Measurements from ENCODE around the gene DENND1C.

DENND1C gene

DNA sequence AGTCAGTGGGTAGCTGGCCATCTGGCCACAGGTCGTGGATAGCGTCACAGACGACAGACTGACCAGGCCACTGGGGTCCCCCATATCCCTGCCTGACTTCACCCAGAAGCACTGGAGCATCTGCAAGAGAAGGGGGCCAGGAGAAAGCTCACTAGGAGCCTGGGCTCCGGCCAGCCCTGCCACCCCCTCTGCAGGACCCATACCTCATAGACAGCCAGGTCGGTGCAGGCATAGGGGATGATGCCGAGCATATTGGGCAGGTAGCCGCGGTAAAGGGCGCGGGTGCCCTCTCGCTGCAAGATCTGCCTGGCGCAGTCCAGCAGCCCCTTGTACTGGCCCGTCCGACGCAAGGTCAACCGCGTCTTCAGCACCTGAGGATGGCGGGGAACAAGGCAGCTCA, 54.5 kb downstream of the DENND1C start:
- H3K4me3 ChIP-seq = no peak overlapping the region
- peaks cover 5 to 13% (median 11%) of the 10 kb centered on the region in 11 experiments for H3K36me3 ChIP-seq
- H4K20me1 ChIP-seq = peaks cover 19 to 21% (median 20%) of the 10 kb centered on the region in 11 experiments
- no peak overlapping the region for H3K9ac ChIP-seq
- no peaks in the 10 kb centered on the region for H3K27me3 ChIP-seq
- H3K9me3 ChIP-seq (replicated peaks in 1 of 11) = peaks cover 0 to 9% (median 0%) of the 10 kb centered on the region in 11 experiments; a peak in 9 of 22 replicates
- TF ChIP-seq Cebpa-rat (IDR thresholded peaks at IDR 0.05) = no peak
- H3K27ac ChIP-seq = no peak overlapping the region
- peaks cover 19 to 27% (median 21%) of the 10 kb centered on the region in 10 experiments for H3K4me1 ChIP-seq
- no peak overlapping the region for H3K4me2 ChIP-seq

GRCh38 chr19:6425732-6426620, 55.6 kb downstream of the DENND1C start:
- Histone ChIP-seq H3K9ac (peak overlapping the region; percentile 35 to 65 (median 59); a peak in 20 of 22 replicates), H3K4me1 (peaks cover 22 to 37% (median 26%) of the 10 kb centered on the region in 10 experiments), H3K4me2 (peak overlapping the region; percentile 19 to 79 (median 54); a peak in 20 of 22 replicates), H3K4me3 (peak overlapping the region in 6 of 10 experiments; percentile 5 to 50 (median 26); a peak in 7 of 20 replicates), H4K20me1 (peaks cover 30 to 33% (median 32%) of the 10 kb centered on the region in 11 experiments), H3K27ac (peak overlapping the region; percentile 69 to 84 (median 77)), H3K9me3 (replicated peaks in 1 of 11) (peaks cover 0 to 9% (median 0%) of the 10 kb centered on the region in 11 experiments; a peak in 9 of 22 replicates), H3K27me3 (no peaks in the 10 kb centered on the region), H3K36me3 (peaks cover 16 to 24% (median 22%) of the 10 kb centered on the region in 11 experiments)
- no peak for TF ChIP-seq Cebpa-rat (IDR thresholded peaks at IDR 0.05)

DNA sequence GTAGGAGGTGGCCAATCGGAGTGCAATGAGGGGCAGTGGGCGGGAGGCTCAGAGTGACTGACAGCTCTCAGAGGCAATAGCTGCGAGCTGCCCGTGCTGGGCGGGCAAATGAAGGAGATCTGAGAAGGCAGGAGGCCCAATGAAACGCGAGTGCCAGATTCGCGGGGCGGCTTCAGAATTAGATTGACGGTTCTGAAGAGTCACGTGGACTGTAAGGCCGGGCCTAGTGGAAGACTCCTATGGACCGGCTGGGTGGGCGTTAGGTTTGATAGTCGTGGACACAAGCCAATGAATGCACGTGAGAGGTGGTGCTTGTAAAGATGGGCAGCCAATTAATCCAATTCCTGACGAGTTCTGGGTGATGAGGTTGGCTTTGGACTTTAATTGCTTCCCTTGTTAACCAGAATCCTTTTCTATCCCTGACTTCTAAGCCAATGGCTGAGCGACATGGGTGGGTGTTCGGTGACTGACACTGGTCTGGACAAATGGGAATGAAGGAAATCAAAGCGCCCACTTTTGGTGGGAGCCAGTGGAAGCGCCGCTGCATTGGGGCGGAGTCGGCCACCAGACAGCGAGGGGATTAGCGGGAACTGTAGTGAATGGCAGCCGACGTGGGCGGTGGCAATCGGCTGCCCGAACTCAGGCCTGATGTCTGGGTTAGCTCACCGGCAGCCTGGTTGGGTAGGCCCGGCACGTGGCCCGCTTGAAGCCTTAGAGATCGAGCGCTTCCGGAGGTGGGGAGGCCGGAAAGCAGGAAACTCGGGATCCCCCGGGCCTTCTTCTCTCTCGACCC, 56.5 kb downstream of the DENND1C start:
- H3K9ac ChIP-seq = peak overlapping the region; percentile 44 to 98 (median 94); a peak in 21 of 22 replicates
- TF ChIP-seq Cebpa-rat (IDR thresholded peaks at IDR 0.05) = no peak
- H3K27ac ChIP-seq = peak overlapping the region; percentile 76 to 95 (median 89)
- peaks cover 25 to 33% (median 31%) of the 10 kb centered on the region in 11 experiments for H3K36me3 ChIP-seq
- peak overlapping the region; percentile 19 to 79 (median 54); a peak in 20 of 22 replicates for H3K4me2 ChIP-seq
- no peaks in the 10 kb centered on the region for H3K27me3 ChIP-seq
- peaks cover 39 to 41% (median 40%) of the 10 kb centered on the region in 11 experiments for H4K20me1 ChIP-seq
- peaks cover 0 to 9% (median 0%) of the 10 kb centered on the region in 11 experiments; a peak in 9 of 22 replicates for H3K9me3 ChIP-seq (replicated peaks in 1 of 11)
- peak overlapping the region in 6 of 10 experiments; percentile 5 to 99 (median 74); a peak in 11 of 20 replicates for H3K4me3 ChIP-seq
- peaks cover 22 to 44% (median 26%) of the 10 kb centered on the region in 10 experiments for H3K4me1 ChIP-seq

- peak within 1 kb of the TSS; percentile 92 to 100 (median 98) for H3K4me3 ChIP-seq
- peak within 1 kb of the TSS; percentile 91 to 98 (median 94) for H3K9ac ChIP-seq
- H3K4me1 ChIP-seq = peaks cover 22 to 38% (median 24%) of the 10 kb centered on the region in 10 experiments
- peaks cover 47 to 49% (median 48%) of the 10 kb centered on the region in 11 experiments for H4K20me1 ChIP-seq
- H3K27me3 ChIP-seq = no peaks in the 10 kb centered on the region
- peaks cover 32 to 40% (median 39%) of the 10 kb centered on the region in 11 experiments for H3K36me3 ChIP-seq
- peaks cover 0 to 9% (median 0%) of the 10 kb centered on the region in 11 experiments; a peak in 9 of 22 replicates for H3K9me3 ChIP-seq (replicated peaks in 1 of 11)
- peak within 1 kb of the TSS; percentile 86 to 98 (median 93) for H3K4me2 ChIP-seq
- peak within 1 kb of the TSS; percentile 79 to 95 (median 91) for H3K27ac ChIP-seq
- no peak for TF ChIP-seq Cebpa-rat (IDR thresholded peaks at IDR 0.05)
Measured at GRCh38 chr19:6424195-6424938, 57.2 kb downstream of the DENND1C start, which contains the start of gene KHSRP. KHSRP (minus strand) TSS chr19:6424811; CDS start chr19:6424701, 110 bp downstream.

DNA sequence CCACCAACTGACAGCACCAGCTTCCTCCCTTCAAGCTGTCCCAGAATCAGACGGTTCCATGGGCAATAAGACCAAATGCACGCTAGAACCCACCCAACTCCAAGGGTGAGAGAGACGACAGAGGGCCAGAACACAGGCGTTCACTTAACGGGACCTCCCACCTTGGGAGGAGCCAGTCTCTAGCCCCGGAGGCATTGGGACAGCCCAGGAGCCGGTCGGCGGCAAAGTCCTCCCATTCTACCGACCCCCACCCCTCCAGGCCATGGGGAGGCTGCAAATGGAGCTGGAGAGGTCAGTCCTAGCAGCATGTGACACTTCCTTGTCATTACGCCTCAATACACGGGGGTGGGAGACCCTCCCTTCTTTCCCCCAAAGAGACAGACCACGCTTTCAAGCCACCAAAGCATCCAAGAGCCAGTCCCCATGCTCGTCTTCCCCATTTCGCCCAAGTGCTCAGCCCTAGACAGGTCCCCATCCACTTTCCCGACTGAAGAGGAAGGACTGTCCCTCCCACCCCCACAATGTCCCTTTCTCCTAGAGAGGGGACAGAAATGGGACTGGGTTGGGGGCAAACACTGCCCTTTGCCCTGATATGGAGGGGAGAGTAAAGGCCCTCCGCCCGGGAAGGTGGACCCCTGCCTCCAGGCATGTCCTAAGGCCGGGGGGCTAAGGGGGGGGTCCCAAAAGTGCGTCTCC, 57.9 kb downstream of the DENND1C start:
- Histone ChIP-seq H3K36me3 (peaks cover 40 to 48% (median 46%) of the 10 kb centered on the region in 11 experiments), H3K9me3 (replicated peaks in 1 of 11) (peaks cover 0 to 9% (median 0%) of the 10 kb centered on the region in 11 experiments; a peak in 9 of 22 replicates), H3K27me3 (no peaks in the 10 kb centered on the region), H3K4me3 (peak overlapping the region; percentile 92 to 100 (median 98)), H3K4me1 (peaks cover 22 to 37% (median 24%) of the 10 kb centered on the region in 10 experiments), H3K27ac (peak overlapping the region; percentile 79 to 95 (median 91)), H3K9ac (peak overlapping the region; percentile 91 to 98 (median 94)), H4K20me1 (peaks cover 54 to 56% (median 55%) of the 10 kb centered on the region in 11 experiments), H3K4me2 (peak overlapping the region; percentile 86 to 98 (median 93))
- no peak for TF ChIP-seq Cebpa-rat (IDR thresholded peaks at IDR 0.05)

- H3K36me3 ChIP-seq = peaks cover 63 to 71% (median 69%) of the 10 kb centered on the region in 11 experiments
Measured at GRCh38 chr19:6421075-6422014, 60.2 kb downstream of the DENND1C start.

More at GRCh38 chr19:6421075-6422014, 60.2 kb downstream of the DENND1C start:
- Histone ChIP-seq H3K4me2 (peak overlapping the region in 9 of 11 experiments; percentile 86 to 98 (median 92); a peak in 8 of 22 replicates), H3K9me3 (replicated peaks in 1 of 11) (peaks cover 0 to 9% (median 0%) of the 10 kb centered on the region in 11 experiments; a peak in 9 of 22 replicates), H4K20me1 (peaks cover 77 to 79% (median 78%) of the 10 kb centered on the region in 11 experiments), H3K4me3 (no peak overlapping the region), H3K27ac (peak overlapping the region in 3 of 11 experiments; percentile 4 to 19 (median 13); a peak in 1 of 22 replicates), H3K4me1 (peaks cover 22 to 37% (median 24%) of the 10 kb centered on the region in 10 experiments), H3K27me3 (no peaks in the 10 kb centered on the region), H3K9ac (peak overlapping the region; percentile 91 to 98 (median 94); a peak in 21 of 22 replicates)
- TF ChIP-seq Cebpa-rat (IDR thresholded peaks at IDR 0.05) = no peak

All from BLaER1 treated with 17β-estradiol and CSF1 and Interleukin-3, amounts not matched to agents 10 nM and 100 nM (cell line).